ENCODE measurements around the gene HRG. TPM values are rescaled to one million over a fixed set of nuclear protein-coding genes. Genes with fewer than 3 reads are reported as not detected.

Gene HRG
- polyA plus RNA-seq, 1 donor from 2014 or later: not detected

- H3K9me2 ChIP-seq (ENCODE audit: insufficient read depth, low read length): no peaks in the 10 kb centered on the region
- H3K4me2 ChIP-seq (ENCODE audit: low read length): no peak overlapping the region
- H3F3A ChIP-seq (ENCODE audit: insufficient read depth, low read length, poor library complexity, severe bottlenecking): peaks cover 4% of the 10 kb centered on the region
- no peak overlapping the region for H2AFZ ChIP-seq (ENCODE audit: low read depth, low read length)
- no peak for TF ChIP-seq POLR2AphosphoS5 (IDR thresholded peaks at IDR 0.05)
- TF ChIP-seq CTCF (IDR thresholded peaks at IDR 0.05; ENCODE audit: poor library complexity, severe bottlenecking): no peak
- TF ChIP-seq TAF1 (IDR thresholded peaks at IDR 0.05; ENCODE audit: low read depth): no peak
- no peak for TF ChIP-seq MXI1 (conservative IDR thresholded peaks at IDR 0.05; ENCODE audit: poor library complexity, severe bottlenecking)
- no peak for TF ChIP-seq EP300 (conservative IDR thresholded peaks at IDR 0.05; ENCODE audit: poor library complexity, severe bottlenecking)
- no peak for TF ChIP-seq REST (IDR thresholded peaks at IDR 0.05; ENCODE audit: borderline replicate concordance)
- TF ChIP-seq RAD21 (conservative IDR thresholded peaks at IDR 0.05): no peak
- no peak for TF ChIP-seq SMC3 (conservative IDR thresholded peaks at IDR 0.05; ENCODE audit: poor library complexity)
- TF ChIP-seq EZH2 (IDR thresholded peaks at IDR 0.05; ENCODE audit: borderline replicate concordance, insufficient read depth, low read length, poor library complexity, severe bottlenecking): no peak
- no peak overlapping the region for H3K27ac ChIP-seq (ENCODE audit: low read length)
- H3K4me3 ChIP-seq (ENCODE audit: low read length): no peak overlapping the region
- no peaks in the 10 kb centered on the region for H4K20me1 ChIP-seq (ENCODE audit: insufficient read depth)
- no peak overlapping the region for H3K9ac ChIP-seq (ENCODE audit: low read length)
- no peaks in the 10 kb centered on the region for H3K36me3 ChIP-seq (ENCODE audit: insufficient read depth, low read length)
- H3K27me3 ChIP-seq (ENCODE audit: insufficient read depth, low read depth, low read length): no peaks in the 10 kb centered on the region
- no peaks in the 10 kb centered on the region for H3K9me3 ChIP-seq (ENCODE audit: low read length)
- H3K79me2 ChIP-seq (replicated peaks; ENCODE audit: insufficient read depth, low read length): no peaks in the 10 kb centered on the region
Measured at GRCh38 chr3:186670155-186670554, 4.3 kb downstream of the HRG start.

DNA sequence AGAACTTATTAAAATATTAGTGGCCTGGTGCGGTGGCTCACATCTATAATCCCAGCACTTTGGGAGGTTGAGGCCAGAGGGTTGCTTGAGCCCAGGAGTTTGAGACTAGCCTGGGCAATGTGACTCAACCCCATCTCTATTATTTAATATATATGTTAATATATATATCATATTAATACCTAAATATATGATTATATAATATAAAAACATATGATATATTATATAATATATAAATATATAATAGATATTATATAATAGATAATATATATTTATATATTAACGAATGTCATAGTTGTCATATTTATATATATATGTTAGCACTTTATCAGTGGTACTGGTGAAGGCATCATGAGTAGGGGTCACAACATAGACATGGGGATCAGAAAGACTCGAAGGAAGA, 5.2 kb downstream of the HRG start:
- no peaks in the 10 kb centered on the region for H4K20me1 ChIP-seq (ENCODE audit: insufficient read depth)
- H2AFZ ChIP-seq (ENCODE audit: low read depth, low read length): no peak overlapping the region
- H3K4me2 ChIP-seq (ENCODE audit: low read length): no peak overlapping the region
- no peaks in the 10 kb centered on the region for H3K9me2 ChIP-seq (ENCODE audit: insufficient read depth, low read length)
- H3K4me3 ChIP-seq (ENCODE audit: low read length): no peak overlapping the region
- no peak overlapping the region for H3K9ac ChIP-seq (ENCODE audit: low read length)
- H3F3A ChIP-seq (ENCODE audit: insufficient read depth, low read length, poor library complexity, severe bottlenecking): peaks cover 2% of the 10 kb centered on the region
- no peaks in the 10 kb centered on the region for H3K79me2 ChIP-seq (replicated peaks; ENCODE audit: insufficient read depth, low read length)
- TF ChIP-seq RAD21 (conservative IDR thresholded peaks at IDR 0.05) (no peak), POLR2AphosphoS5 (IDR thresholded peaks at IDR 0.05) (no peak), MXI1 (conservative IDR thresholded peaks at IDR 0.05; ENCODE audit: poor library complexity, severe bottlenecking) (no peak)
- H3K27me3 ChIP-seq (ENCODE audit: insufficient read depth, low read depth, low read length): no peaks in the 10 kb centered on the region
- no peak overlapping the region for H3K27ac ChIP-seq (ENCODE audit: low read length)
- no peaks in the 10 kb centered on the region for H3K9me3 ChIP-seq (ENCODE audit: low read length)
- H3K36me3 ChIP-seq (ENCODE audit: insufficient read depth, low read length): no peaks in the 10 kb centered on the region

- Histone ChIP-seq H3K79me2 (replicated peaks; ENCODE audit: insufficient read depth, low read length) (no peaks in the 10 kb centered on the region), H3K9me2 (ENCODE audit: insufficient read depth, low read length) (no peaks in the 10 kb centered on the region), H3K9ac (ENCODE audit: low read length) (no peak overlapping the region), H3K27me3 (ENCODE audit: insufficient read depth, low read depth, low read length) (no peaks in the 10 kb centered on the region), H2AFZ (ENCODE audit: low read depth, low read length) (no peak overlapping the region), H3F3A (ENCODE audit: insufficient read depth, low read length, poor library complexity, severe bottlenecking) (no peaks in the 10 kb centered on the region), H4K20me1 (ENCODE audit: insufficient read depth) (no peaks in the 10 kb centered on the region), H3K9me3 (ENCODE audit: low read length) (no peaks in the 10 kb centered on the region), H3K27ac (ENCODE audit: low read length) (no peak overlapping the region), H3K4me3 (ENCODE audit: low read length) (no peak overlapping the region), H3K4me2 (ENCODE audit: low read length) (no peak overlapping the region), H3K36me3 (ENCODE audit: insufficient read depth, low read length) (no peaks in the 10 kb centered on the region)
- TF ChIP-seq REST (IDR thresholded peaks at IDR 0.05; ENCODE audit: borderline replicate concordance): no peak
Measured at GRCh38 chr3:186678604-186679003, 12.8 kb downstream of the HRG start.
